GM11168 (cell line): ENCODE data around the gene ANKRD61.
"Not testable (repeated sequence)": the region's sequence is repeated elsewhere in the genome, so short reads cannot be mapped to it uniquely, and the experiment has no call there.

ENCODE experiments used
- in situ Hi-C: fragments of 300-500 bp; cut with MboI; formaldehyde crosslinking; loops from one replicate; pipeline ENCODE4 v1.12.0; 2022; ENCODE audit warnings: low sequenced_read_pairs; ENCODE audit not compliant: unreplicated experiment

The ANKRD61 gene

GRCh38 chr7:6030988-6031387, at the start of gene ANKRD61:
Gene ANKRD61, plus strand, starts transcription at chr7:6031376. Its CDS starts 0 bp downstream, at chr7:6031376.
- in situ Hi-C loops = no loop called here

DNA sequence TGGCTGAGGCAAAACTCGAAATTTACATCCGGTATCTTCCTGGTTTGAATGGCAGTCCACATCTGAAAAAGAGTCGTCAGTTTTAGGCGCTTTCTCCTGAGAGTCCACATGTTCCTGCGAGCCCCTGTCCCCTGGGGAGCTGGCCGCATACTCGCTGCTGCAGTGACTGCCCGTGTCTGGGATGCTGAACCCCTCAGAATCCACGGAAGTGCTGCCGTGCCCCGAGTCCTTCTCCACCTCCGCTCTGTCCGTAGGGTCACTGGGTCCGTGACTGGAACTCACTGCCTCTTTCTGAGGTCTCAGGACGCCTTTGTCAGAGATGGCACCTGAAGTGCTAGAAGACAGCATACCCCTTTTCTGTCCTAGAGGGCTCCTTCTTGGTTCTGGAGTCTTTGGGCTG, 44.1 kb upstream of the ANKRD61 start:
- in situ Hi-C loops = not testable (repeated sequence)

- in situ Hi-C loops = no loop called here
Measured at GRCh38 chr7:5997210-5997808, 33.9 kb upstream of the ANKRD61 start.

DNA sequence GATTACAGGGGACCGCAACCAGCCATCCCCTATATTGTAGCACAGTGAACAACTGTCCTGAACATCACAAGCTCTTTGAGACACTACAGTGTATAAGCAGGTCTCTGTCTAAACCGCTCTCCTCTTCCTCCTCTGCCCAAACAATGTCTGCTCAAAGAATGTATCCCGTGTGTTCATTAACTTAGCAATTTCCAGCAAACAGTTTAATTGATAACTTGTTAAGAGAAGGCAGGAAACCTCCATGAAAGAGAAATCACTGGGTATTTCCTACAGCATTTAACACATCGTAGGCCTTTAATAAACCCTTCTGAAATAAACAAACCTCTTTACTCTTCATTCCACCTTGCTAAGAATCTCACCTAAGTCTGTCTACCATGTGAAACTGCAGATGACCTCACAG, 23.8 kb upstream of the ANKRD61 start:
- in situ Hi-C loops = loop anchor here (10.0 kb wide), 1 partner anchor 317 kb away; no protein-coding TSS in a partner anchor

DNA sequence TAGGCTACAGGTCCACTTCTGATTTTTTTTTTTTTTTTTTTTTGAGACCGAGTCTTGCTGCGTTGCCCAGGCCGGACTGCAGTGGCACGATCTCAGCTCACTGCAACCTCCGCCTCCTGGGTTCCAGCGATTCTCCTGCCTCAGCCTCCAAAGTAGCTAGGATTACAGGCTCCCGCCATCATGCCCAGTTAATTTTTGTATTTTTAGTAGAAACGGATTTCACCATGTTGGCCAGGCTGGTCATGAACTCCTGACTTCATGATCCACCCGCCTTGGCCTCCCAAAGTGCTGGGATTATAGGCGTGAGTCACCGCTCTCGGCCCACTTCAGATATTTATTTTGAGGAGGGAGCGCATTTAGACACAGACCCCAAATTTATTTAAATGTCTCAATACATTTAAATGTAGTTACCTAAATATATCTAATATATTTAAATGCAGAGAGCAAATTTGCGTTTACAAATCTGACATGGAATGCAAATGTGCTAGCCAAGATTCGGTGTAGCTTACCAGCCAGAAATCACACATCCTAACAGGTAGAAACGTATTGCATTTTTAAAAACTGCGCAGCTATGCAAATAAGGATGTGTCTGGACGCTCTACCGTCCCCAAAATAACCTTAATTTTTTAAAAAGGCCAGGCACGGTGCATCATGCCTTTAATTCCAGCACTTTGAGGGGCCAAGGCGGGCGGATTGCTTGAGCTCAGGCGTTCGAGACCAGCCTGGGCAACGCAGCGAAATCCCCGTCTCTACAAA, 23.2 kb upstream of the ANKRD61 start:
- in situ Hi-C loops = loop anchor here (10.0 kb wide), 1 partner anchor 317 kb away; no protein-coding TSS in a partner anchor

- in situ Hi-C loops = loop anchor here (10.0 kb wide), 1 partner anchor 316 kb away; no protein-coding TSS in a partner anchor
Measured at GRCh38 chr7:6008668-6009611, 22.2 kb upstream of the ANKRD61 start, which contains the start of the genes AIMP2 and PMS2. Gene AIMP2, plus strand, starts transcription at chr7:6009272. Its CDS starts 92 bp downstream, at chr7:6009364. Gene PMS2, minus strand, starts transcription at chr7:6009049. Its CDS starts 30 bp downstream, at chr7:6009019.

DNA sequence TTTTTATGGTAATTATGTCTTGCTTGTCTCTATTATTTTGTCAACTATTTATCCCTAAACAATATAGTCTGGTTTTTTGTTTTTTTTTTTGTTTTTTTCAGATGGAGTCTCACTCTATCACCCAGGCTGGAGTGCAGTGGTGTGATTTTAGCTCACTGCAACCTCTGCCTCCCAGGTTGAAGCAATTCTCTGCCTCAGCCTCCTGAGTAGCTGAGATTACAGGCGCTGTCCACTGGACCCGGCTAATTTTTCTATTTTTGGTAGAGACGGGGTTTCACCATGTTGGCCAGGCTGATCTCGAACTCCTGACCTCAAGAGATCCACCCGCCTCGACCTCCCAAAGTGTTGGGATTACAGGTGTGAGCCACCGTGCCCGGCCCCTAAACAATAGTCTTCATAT, 20.8 kb upstream of the ANKRD61 start:
- in situ Hi-C loops = not testable (repeated sequence)

DNA sequence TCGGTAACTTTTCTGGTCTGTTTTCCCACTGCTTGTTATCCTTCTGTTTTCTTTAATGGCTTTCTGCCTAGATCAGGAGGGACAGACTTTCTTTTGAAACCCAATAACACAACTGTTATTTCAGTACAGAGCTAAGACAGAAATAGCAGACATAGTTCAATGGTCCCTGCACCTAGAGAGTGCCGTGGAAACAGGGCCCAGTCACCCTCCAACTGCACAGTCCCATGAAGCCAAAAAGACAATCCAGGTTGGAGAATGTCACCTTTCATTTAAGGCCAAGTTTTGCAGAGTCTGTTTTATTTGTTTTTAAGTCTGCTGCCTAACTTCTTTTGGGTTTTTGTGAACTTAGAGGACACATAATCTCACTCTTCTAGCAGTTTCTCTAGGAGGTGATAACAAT, 19.6 kb upstream of the ANKRD61 start:
- in situ Hi-C loops = no loop called here

DNA sequence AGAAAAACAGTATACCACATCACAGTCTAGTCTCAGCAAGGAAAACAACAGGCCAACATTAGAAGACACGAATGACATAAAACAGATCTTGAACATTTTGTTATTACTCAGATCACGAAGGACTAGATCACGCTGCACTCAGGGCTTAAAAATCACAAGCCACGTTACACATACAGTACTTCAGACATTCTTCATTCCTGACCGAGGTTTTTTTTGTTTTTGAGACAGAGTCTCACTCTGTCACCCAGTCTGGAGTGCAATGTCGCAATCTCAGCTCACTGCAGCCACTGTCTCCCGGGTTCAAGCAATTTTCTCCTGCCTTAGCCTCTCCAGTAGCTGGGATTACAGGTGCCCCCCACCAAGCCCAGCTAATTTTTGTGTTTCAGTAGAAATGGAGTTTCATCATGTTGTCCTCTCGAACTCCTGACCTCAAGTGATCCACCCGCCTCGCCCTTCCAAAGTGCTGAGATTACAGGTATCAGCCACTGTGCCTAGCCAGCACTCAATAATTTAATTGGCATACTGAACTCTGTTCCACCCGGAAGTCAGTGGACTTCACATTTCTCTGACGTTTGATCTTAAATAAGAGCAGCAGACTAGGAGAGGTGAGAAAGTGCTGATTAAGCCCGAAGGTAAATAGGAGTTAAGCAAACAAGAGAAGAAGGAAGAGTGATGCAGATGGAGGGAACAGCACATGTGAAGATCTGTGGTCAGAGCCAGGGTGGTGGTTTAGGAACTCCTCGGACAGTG, 18.6 kb upstream of the ANKRD61 start:
- in situ Hi-C loops = no loop called here

- in situ Hi-C loops = no loop called here
Measured at GRCh38 chr7:6015917-6016652, 15.1 kb upstream of the ANKRD61 start.

DNA sequence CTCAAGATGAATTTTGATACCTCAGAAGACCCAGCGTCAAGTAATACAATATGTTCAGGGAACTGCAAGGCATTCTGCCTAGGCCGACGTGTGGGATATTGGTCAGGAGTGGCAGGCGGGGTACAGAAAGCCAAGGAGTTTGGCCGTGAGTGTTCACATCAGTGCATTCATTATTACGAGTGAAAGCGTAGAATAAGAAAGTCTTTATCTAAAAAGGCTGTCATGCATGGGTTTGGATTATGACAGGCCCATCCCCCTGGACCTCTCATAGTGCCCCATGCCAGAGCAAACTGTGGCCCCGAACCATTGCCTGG, 14.6 kb upstream of the ANKRD61 start:
- in situ Hi-C loops = no loop called here

GRCh38 chr7:6020371-6021286, 10.5 kb upstream of the ANKRD61 start:
- in situ Hi-C loops = no loop called here

- in situ Hi-C loops = no loop called here
Measured at GRCh38 chr7:6022707-6023106, 8.5 kb upstream of the ANKRD61 start.

GRCh38 chr7:6023974-6024435, 7.2 kb upstream of the ANKRD61 start:
- in situ Hi-C loops = no loop called here

DNA sequence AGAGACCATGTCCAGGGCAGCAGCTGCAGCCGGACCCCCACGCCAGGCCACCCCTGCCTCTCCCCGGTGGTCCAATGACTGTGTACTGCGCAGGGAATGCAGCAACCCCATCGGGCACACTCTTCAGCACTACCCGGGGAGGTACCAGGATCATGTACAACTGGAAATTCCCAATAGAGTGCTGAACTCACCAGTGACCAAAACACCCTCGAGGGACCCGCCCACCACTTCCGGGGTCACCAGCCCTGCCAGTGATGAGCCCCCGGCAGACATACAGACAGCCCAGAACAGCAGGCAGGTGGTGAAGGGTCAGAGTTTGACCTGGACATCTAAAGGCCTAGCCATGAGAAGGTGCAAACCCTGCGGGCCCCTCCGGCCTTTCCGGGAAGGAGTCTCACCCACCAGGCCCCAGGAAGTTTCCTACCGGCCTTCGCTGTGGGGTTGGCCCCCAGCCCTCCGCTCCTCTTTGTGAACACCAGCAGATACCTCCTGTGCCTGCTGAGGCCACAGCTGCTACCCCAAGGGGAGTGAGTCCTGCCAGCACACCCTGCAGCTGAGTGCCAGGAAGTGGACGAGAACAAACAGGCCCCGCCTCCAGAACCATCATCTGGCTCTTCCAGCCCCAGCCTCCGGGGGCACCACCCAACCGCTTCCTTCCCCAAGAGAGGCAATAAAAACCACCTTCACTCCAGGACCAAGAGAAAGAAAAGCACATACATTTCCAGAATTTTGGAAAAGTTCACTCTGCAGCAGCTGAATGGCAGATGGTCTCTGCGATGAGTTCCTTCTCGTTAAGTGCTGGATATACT, 5.0 kb upstream of the ANKRD61 start:
- in situ Hi-C loops = no loop called here

DNA sequence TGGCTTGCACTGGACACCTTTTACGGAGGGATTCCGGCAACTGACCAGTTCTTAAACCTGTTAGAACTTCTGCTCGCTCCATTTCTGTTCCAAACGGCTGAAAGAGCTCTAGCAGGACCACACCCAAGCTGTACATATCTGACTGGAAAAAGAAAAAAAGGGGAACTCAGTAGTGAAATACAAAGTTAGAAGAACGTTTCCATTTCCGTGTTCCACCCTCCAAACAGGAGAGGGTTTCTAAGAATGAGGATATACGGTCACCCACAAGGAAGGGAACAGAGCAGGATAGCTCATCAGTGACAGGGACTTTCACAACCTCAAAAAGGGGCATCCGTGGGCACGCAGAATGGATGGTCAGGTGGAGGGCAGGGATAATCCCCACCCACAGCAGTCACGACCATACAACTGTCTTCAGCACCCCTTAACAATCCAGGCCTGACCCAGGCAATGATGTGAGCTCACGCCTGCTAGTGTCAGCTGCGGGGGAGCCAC, 4.3 kb upstream of the ANKRD61 start:
- in situ Hi-C loops = no loop called here

GRCh38 chr7:6027806-6028365, 3.3 kb upstream of the ANKRD61 start:
- in situ Hi-C loops = no loop called here
